Activated CD8-positive, alpha-beta T cell treated with anti-CD3 and anti-CD28 coated beads, Interleukin-2, amount 10 ng/mL, durations not matched to agents 7 days and 5 days (primary cell): ENCODE measurements around the gene PDE8B. TPM values are rescaled to one million over a fixed set of nuclear protein-coding genes. Genes with fewer than 3 reads are reported as not detected.

Experiments
- ATAC-seq: fragments of 150-1000 bp; cut with Tn5 transposase; one replicate; pipeline ENCODE4 v1.10.0; 2021; ENCODE audit warnings: moderate library complexity
- CTCF ChIA-PET: fragments of 350-600 bp; sonication (Branson Sonifier 250); formaldehyde crosslinking; loops from one replicate; lab custom pipeline; 2021; ENCODE audit warnings: antibody characterized with exemption; lab: Charles Lee
- POLR2A ChIA-PET: fragments of 350-600 bp; sonication (Branson Sonifier 250); formaldehyde crosslinking; loops from one replicate; lab custom pipeline; 2021; ENCODE audit warnings: antibody characterized with exemption; lab: Charles Lee
- DNase-seq: peaks from one replicate; pipeline ENCODE4 v3.0.0-alpha.2; 2020
- H3K27ac Mint-ChIP-seq: one replicate; pipeline ENCODE4 v1.8.0; 2021; ENCODE audit warnings: mild to moderate bottlenecking, mixed read lengths
- H3K27me3 Mint-ChIP-seq: one replicate; pipeline ENCODE4 v1.8.0; 2021; ENCODE audit warnings: low read depth, mixed read lengths
- H3K36me3 Mint-ChIP-seq: one replicate; pipeline ENCODE4 v1.8.0; 2021; ENCODE audit warnings: low read depth, mixed read lengths
- H3K4me1 Mint-ChIP-seq: one replicate; pipeline ENCODE4 v1.8.0; 2021; ENCODE audit warnings: low read depth, mixed read lengths
- H3K4me3 Mint-ChIP-seq: one replicate; pipeline ENCODE4 v1.8.0; 2021; ENCODE audit warnings: mild to moderate bottlenecking, mixed read lengths
- H3K9me3 Mint-ChIP-seq: one replicate; pipeline ENCODE4 v1.8.0; 2022; ENCODE audit warnings: mixed read lengths; ENCODE audit not compliant: insufficient read depth
- total RNA-seq, 2 experiments: library from RNA; stranded (reverse); gene quantifications; one replicate each; pipeline ENCODE4 v1.2.3, GENCODE V29; 2021

The PDE8B gene, protein sequence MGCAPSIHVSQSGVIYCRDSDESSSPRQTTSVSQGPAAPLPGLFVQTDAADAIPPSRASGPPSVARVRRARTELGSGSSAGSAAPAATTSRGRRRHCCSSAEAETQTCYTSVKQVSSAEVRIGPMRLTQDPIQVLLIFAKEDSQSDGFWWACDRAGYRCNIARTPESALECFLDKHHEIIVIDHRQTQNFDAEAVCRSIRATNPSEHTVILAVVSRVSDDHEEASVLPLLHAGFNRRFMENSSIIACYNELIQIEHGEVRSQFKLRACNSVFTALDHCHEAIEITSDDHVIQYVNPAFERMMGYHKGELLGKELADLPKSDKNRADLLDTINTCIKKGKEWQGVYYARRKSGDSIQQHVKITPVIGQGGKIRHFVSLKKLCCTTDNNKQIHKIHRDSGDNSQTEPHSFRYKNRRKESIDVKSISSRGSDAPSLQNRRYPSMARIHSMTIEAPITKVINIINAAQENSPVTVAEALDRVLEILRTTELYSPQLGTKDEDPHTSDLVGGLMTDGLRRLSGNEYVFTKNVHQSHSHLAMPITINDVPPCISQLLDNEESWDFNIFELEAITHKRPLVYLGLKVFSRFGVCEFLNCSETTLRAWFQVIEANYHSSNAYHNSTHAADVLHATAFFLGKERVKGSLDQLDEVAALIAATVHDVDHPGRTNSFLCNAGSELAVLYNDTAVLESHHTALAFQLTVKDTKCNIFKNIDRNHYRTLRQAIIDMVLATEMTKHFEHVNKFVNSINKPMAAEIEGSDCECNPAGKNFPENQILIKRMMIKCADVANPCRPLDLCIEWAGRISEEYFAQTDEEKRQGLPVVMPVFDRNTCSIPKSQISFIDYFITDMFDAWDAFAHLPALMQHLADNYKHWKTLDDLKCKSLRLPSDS
- total RNA-seq, result not detected

DNA sequence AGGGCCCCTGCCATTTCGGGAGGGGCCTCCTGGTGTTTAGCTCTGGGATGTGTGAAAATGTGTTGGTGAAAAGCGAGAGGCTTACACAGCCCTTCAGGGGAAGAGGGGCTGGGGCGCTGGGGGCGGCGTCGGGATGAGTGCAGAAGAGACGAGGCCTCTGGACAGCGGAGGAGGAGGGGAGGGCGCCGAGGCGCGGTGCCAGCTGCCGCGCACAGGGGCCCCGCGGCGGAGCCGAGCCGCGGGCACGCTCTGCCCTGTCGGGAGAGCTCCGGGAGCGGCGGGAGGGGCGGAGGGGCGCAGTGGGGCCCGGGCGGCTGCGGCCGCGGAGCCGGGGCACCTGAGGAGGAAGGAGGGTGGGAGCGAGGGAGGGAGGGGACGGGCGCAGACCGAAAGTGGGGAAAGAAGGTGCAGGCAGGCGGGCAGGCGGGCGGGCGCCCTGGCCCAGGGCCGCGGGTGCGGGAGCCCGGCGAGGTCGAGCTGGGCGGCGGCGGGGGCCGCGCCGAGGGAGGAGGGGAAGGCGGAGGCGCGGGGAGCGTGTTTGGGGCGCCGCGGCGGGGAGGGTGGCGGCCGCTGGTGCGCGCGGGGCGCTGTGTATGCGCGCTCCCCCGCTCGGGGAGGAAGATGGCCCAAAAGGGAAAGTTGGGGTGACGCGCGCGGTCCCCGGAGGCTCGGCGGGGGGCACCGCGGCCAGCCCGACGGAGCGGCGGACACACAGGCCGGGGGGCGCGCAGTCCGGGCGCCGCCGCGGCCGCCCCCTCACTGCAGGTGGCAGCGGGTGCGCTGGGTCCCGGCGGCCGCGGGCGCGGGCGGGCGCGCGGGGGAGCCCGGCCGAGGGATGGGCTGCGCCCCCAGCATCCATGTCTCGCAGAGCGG, at the start of gene PDE8B:
TSS of gene PDE8B (plus strand) at position 590 of the 873 bp plus-strand sequence. CDS start at position 836, 246 bp downstream.
- ATAC-seq (peak; percentile 74), DNase-seq (no peak)
- Mint-ChIP-seq H3K27me3 (peaks cover 63% of the 10 kb centered on the region), H3K27ac (no peak within 1 kb of the TSS), H3K4me3 (peak within 1 kb of the TSS; percentile 73), H3K36me3 (peaks cover 4% of the 10 kb centered on the region), H3K9me3 (no peaks in the 10 kb centered on the region), H3K4me1 (peaks cover 12% of the 10 kb centered on the region)
- ChIA-PET CTCF (no interaction called here), POLR2A (no interaction called here)

DNA sequence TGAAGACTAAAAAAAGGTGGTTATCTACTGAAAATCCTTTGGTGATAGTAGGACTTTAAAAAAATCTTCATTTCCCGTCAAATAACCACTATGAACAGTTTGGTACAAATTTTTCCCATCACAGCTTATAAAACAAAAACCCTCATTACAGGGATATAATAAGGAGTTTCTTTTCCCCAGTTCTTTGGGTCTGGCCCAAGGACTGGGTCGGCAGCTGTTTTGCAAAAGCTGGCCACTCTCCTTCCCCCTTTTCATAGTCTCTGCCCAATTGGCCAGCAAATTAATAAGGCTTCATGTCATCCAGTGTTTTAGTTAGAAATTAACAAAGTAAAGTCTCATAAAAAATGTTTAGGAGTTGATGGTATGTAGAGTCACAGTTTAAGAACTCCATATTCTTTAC, 47.0 kb upstream of the PDE8B start:
- Mint-ChIP-seq H3K27ac (no peak overlapping the region), H3K27me3 (no peaks in the 10 kb centered on the region), H3K4me1 (no peaks in the 10 kb centered on the region), H3K9me3 (no peaks in the 10 kb centered on the region), H3K36me3 (no peaks in the 10 kb centered on the region), H3K4me3 (no peak overlapping the region)
- DNase-seq, result no peak
- ChIA-PET CTCF (no interaction called here), POLR2A (no interaction called here)
- ATAC-seq, result no peak

DNA sequence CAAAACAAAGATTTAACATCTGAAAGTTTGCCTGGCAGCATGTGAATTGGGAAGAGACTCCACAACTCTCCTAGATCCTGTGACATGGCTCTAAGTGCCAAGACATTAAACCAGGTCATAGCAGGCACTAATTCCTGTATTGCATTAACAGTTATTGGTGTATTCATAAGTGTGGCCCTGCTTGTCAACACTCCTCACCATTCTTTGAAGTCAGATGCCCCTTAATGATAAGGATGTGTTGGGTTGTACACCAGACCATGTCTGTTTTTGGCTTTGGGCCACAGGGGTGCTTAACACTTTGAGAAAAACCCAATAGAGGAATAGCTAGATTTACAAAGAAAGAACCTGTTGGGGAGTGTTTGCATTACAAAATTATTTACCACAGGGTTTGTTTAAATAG, 43.4 kb upstream of the PDE8B start:
- POLR2A ChIA-PET, result no interaction called here

DNA sequence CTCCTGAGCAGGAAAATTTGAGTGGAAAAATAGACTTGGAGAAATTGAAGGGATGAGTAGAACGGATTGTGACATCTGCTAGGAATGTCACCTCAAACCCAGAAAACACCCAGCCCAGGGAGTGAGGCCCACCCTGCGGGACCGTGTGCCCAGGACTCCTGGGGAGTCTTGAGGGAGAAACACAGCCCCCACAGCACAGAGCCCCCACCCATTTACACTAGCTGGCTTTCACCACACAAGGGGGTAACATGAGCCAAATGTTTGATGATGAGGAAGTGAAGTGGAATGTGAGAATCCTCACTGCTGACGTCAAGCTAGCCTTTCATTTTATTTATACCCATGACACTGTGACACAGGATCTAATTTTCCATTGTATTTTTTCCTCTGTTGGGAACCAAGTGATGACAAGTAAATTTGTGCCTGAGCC, 42.8 kb upstream of the PDE8B start:
- H3K27me3 Mint-ChIP-seq, result peaks cover 9% of the 10 kb centered on the region
- no peaks in the 10 kb centered on the region for H3K4me1 Mint-ChIP-seq
- no peak overlapping the region for H3K4me3 Mint-ChIP-seq
- H3K36me3 Mint-ChIP-seq, result no peaks in the 10 kb centered on the region
- POLR2A ChIA-PET, result no interaction called here
- H3K27ac Mint-ChIP-seq, result no peak overlapping the region
- ATAC-seq (no peak), DNase-seq (no peak)
- H3K9me3 Mint-ChIP-seq, result no peaks in the 10 kb centered on the region
- CTCF ChIA-PET, result no interaction called here

More for the DNA sequence above, 43.4 kb upstream of the PDE8B start:
- ATAC-seq (no peak), DNase-seq (no peak)
- no peak overlapping the region for H3K4me3 Mint-ChIP-seq
- H3K27me3 Mint-ChIP-seq, result peaks cover 9% of the 10 kb centered on the region
- no peak overlapping the region for H3K27ac Mint-ChIP-seq
- no peaks in the 10 kb centered on the region for H3K36me3 Mint-ChIP-seq
- no peaks in the 10 kb centered on the region for H3K4me1 Mint-ChIP-seq
- CTCF ChIA-PET, result no interaction called here
- no peaks in the 10 kb centered on the region for H3K9me3 Mint-ChIP-seq

DNA sequence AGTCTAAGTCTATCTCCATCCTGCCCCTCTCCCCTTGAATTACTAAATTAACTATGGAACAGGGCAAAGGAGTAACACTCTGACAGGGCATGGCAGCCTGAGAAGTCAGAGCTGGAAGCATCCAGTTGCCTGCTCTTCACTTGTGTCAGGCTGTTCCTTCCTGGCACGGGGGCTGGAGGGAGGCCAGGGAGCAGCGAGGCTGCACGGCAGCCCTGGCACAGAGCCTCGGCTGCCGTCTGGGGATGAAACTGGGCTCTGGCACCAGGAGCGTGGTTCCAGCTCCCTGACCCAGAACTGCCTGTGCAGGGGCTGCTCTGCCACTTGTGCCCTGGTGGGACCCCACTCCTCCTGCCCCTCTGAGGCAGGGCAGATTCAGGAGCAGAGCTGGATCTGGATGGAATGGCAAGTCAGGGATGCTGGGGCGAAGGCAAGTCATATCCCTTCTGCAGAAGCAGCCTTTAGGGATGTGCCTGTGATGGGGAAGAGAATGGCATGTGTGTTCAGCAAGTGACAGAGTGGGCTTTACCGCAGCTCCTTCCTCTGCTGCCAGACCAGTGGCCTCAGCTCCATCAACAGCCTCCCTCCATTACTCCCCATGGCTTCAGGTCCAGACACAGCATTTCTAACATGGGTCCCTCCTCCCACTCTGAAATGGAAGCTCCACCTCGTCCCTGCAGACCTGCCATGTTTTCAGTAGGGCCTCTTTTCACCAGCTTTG, 42.2 kb upstream of the PDE8B start:
- CTCF ChIA-PET, result no interaction called here
- Mint-ChIP-seq H3K4me3 (no peak overlapping the region), H3K27me3 (peaks cover 9% of the 10 kb centered on the region), H3K9me3 (no peaks in the 10 kb centered on the region), H3K36me3 (no peaks in the 10 kb centered on the region), H3K4me1 (no peaks in the 10 kb centered on the region), H3K27ac (no peak overlapping the region)
- no peak for ATAC-seq
- no peak for DNase-seq
- POLR2A ChIA-PET, result no interaction called here

DNA sequence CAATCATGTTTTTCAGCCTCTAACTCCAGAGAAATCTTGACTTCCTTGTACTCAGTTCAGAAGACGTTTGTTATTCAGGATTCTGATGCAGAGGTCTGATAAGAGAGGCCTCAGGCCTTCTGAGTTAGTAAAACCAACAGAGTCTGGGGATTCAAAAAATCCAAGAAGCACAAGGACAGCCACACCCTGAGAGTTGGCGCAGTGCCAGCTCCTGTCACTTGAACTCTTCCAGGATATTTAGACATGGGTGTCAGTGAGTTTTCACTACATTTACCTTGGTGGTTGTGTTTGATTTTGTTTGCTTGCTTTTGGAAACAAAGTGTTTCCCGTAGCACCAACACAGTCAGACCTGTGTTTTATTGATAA, 41.6 kb upstream of the PDE8B start:
- H3K4me1 Mint-ChIP-seq, result no peaks in the 10 kb centered on the region
- H3K27me3 Mint-ChIP-seq, result peaks cover 9% of the 10 kb centered on the region
- no peak overlapping the region for H3K4me3 Mint-ChIP-seq
- no peaks in the 10 kb centered on the region for H3K36me3 Mint-ChIP-seq
- ChIA-PET CTCF (no interaction called here), POLR2A (no interaction called here)
- no peak for DNase-seq
- ATAC-seq, result no peak
- no peak overlapping the region for H3K27ac Mint-ChIP-seq
- no peaks in the 10 kb centered on the region for H3K9me3 Mint-ChIP-seq

DNA sequence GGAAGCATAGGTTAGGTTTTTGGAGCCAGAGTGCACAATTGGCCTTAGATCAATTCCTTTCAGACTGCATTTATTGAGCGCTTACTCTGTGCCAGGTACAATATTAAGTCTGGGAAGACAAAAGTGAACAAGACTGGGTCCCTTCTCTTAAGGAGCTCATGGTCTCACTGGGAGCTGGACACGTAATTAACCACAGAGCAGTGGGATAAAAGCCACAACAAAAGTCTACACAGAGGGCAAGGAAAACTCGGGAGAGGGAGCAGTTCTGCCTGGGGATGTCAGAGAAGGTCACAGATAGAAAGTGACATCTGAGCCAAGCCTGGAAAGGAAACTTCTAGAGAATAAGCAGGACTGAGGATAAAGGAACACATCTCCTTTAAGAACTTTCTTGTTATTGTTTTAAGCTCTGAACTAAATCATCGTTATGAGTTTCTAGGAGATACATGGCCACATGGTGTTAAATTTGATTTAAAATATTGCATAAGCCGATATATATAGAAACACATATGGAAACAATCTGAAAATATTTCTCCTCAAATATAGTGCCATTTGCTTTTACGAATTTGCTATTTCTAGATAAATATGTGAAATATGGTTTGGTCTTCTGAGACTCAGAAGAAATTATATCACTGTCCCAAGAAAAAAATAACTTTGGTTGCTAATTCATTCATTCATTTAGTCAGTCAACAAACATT, 40.1 kb upstream of the PDE8B start:
- H3K4me1 Mint-ChIP-seq, result no peaks in the 10 kb centered on the region
- H3K27me3 Mint-ChIP-seq, result peaks cover 9% of the 10 kb centered on the region
- no peak overlapping the region for H3K4me3 Mint-ChIP-seq
- ATAC-seq, result no peak
- H3K27ac Mint-ChIP-seq, result no peak overlapping the region
- POLR2A ChIA-PET, result no interaction called here
- no peak for DNase-seq
- CTCF ChIA-PET, result no interaction called here
- H3K36me3 Mint-ChIP-seq, result no peaks in the 10 kb centered on the region
- H3K9me3 Mint-ChIP-seq, result no peaks in the 10 kb centered on the region

DNA sequence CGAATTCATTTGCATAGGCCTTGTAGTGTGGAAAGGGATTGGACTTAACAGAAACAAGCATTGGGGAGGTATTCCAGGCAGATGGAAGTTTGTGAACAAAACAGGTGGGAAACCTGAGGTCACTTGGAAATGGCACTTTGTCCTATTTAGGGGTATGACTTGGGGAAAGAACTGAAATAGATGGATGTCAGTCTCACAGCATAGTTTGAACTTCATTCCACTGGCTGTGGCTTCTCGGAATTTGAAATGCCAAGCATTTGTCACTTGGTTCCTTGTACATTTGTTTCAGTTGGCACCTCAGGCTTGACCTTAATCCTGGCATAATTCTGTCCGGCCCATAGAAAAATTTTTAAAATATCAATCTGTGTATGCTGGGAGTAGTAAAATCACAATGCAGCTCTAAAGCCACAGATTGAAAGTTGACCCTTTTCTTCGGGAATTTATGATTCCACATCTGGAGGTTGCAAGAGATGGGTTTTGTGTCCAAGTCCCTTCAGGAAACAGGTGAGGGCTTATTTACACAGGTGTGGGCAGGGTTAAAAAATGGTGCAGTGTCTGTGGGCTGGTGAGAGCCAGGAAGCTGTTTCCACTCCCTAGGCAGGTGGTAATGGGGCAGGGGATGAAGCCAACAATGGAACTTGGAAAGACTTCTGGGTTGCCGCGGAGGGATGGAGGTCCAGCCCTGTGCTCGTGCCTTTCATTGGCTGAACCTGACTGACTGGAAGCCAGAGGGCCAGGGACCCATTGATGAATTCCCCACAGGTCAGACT, 39.2 kb upstream of the PDE8B start:
- ATAC-seq (no peak), DNase-seq (no peak)
- Mint-ChIP-seq H3K4me1 (no peaks in the 10 kb centered on the region), H3K36me3 (no peaks in the 10 kb centered on the region), H3K4me3 (no peak overlapping the region), H3K27me3 (peaks cover 9% of the 10 kb centered on the region), H3K27ac (no peak overlapping the region), H3K9me3 (no peaks in the 10 kb centered on the region)
- POLR2A ChIA-PET, result no interaction called here
- CTCF ChIA-PET, result no interaction called here

DNA sequence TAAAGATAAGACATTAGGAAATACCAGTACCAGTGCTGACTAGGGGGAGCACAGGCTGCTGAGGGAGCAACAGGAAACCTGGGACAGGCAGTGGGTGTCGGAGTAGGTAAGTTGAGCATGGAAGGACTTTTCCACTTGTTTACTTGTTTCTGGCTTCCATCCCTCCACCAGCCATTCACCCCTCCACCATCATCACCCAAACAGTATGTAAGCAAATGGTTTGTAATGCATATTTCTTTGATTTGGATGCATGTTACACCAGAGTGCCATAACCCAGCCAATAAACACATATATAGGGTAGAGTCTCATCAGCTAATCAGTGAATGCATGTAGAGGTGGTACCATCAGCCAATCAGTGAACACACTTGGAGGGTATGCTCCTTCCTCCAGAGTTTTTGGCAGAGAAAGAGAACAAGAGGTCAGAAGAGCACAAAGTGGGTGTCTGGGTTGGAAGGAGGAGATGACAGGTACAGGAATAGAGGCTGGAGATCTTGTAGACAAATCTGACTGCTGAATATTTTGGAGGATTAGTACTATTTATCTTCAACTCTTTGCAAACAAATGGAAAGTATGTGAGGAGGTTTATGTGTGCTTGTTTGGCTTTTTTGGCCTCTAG, 37.7 kb upstream of the PDE8B start:
- Mint-ChIP-seq H3K27ac (no peak overlapping the region), H3K27me3 (peaks cover 9% of the 10 kb centered on the region), H3K9me3 (no peaks in the 10 kb centered on the region), H3K36me3 (no peaks in the 10 kb centered on the region), H3K4me3 (no peak overlapping the region), H3K4me1 (no peaks in the 10 kb centered on the region)
- CTCF ChIA-PET, result no interaction called here
- DNase-seq (no peak), ATAC-seq (no peak)
- POLR2A ChIA-PET, result no interaction called here

DNA sequence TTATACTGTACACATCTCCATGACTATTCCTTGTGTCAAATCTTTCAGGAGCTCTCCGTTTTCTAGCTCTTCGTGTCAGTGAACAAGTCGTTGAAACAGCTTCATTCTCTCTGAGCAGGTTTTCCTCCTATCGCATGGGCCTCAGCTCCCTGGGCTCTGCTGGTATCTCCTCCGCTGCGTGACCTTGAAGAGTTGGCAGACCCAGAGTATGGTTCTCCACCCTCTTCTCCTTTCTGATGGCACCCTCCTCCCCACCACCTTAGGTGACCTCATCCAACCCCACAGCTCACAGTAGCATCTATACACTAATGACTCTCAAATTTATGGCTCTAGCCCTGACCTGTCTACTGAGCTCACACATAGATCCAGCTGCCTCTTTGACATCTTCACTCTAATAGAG, 36.0 kb upstream of the PDE8B start:
- DNase-seq, result no peak
- ATAC-seq, result no peak
- Mint-ChIP-seq H3K4me1 (no peaks in the 10 kb centered on the region), H3K27me3 (peaks cover 16% of the 10 kb centered on the region), H3K4me3 (no peak overlapping the region), H3K36me3 (no peaks in the 10 kb centered on the region), H3K9me3 (no peaks in the 10 kb centered on the region), H3K27ac (no peak overlapping the region)
- POLR2A ChIA-PET, result no interaction called here
- CTCF ChIA-PET, result no interaction called here
